Lung microvascular endothelial cell (primary cell): ENCODE results near the gene JADE3. TPM values are rescaled to one million over a fixed set of nuclear protein-coding genes. Genes with fewer than 3 reads are reported as not detected.
"Not testable (repeated sequence)": the region's sequence is repeated elsewhere in the genome, so short reads cannot be mapped to it uniquely, and the experiment has no call there.

Experiments
- DNase-seq, 2 donors: peaks; one replicate each; pipeline versions ENCODE4 v3.0.0 to v3.0.0-alpha.2; 2010; ENCODE audit warnings: low read depth in 2 of 2
- total RNA-seq: library from RNA; depleted of rRNA; stranded (reverse); fragments of >200 nt; gene quantifications from 2 replicates; pipeline ENCODE4 v1.2.1, GENCODE V29; 2014

The JADE3 gene
- total RNA-seq, 1 donor from 2014 or later: 7.1 TPM

DNA sequence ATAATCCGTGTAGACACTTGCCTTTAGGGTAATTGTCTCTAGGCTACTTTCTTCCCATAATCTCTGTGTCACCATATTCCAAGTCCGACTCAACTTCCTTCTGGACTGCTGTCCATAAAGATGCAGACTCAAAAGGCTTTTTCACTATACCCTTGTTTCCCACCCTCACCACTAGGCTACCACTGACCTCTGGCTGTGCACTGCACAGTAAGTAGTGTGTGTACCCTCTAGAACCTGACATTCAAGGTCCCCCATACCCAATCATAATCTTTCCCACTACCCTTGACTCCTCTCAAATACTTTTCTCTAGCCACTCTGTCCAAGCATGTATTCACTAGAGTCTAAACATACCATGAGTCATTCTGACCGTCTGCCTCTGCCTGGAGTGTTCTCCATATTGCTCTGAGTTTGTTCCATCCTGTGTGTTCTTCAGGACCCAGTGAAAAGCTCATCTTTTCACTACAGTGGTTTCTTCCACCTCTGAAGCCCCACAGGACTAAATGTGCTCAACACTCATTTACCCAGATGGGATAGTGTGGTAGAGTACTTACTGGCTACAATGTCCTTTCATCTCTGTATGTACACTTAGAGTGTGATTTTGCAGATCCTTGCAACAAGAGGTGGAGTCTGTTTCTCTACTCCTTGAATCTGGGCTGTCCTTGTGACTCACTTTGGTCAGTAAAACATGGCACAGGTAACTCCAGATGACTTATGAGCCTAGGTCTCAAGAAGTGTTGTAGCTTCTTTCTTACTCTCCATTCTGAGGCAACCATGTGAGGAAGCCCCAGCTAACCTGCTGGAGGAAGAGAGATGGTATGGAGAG, 17.4 kb downstream of the JADE3 start:
- DNase-seq: peak; percentile 9 to 47

DNA sequence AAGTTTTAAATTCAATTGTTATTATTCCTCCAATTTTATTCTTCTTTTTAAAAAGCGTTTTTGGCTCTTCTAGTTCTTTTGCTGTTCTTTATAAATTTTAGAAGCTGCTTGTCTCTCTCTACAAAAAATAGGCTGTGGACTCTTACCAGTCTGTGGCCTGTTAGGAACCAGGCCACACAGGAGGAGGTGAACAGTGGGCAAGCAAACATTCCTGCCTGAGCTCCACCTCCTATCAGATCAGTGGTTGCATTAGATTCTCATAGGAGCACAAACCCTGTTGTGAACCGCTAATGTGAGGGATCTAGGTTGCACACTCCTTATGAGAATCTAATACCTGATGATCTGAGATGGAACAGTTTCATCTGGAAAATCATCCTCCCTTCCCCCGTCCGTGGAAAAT, 23.1 kb downstream of the JADE3 start:
- DNase-seq: no peak

DNA sequence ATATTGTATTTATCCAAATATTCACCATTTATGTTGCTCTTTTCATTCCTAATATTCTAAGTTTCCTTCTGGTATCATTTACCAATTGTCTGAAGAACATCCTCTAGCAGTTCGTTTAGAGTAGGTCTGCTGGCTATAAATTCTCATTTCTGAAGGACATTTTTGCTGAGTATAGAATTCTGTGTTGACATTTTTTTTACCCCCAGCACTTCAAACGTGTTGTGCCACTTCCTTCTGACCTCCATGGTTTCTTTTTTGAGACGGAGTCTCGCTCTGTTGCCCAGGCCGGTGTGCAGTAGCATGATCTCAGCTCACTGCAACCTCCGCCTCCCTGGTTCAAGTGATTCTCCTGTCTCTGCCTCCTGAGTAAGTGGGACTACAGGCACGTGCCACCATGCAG, 26.4 kb downstream of the JADE3 start:
- DNase-seq: no peak

DNA sequence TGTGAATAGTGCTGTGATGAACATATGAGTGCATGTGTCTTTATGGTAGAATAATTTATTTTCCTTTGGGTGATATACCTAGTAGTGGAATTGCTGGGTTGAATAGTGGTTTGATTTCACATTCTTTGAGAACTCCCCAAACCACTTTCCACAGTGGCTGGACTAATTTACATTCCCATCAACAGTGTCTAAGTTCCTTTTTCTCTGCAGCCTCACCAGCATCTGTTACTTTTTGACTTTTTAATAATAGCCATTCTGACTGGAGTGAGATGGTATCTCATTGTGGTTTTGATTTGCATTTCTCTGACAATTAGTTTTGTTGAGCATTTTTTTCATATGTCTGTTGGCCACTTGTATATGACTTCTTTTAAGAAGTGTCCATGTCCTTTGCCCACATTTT, 29.1 kb downstream of the JADE3 start:
- DNase-seq: no peak

DNA sequence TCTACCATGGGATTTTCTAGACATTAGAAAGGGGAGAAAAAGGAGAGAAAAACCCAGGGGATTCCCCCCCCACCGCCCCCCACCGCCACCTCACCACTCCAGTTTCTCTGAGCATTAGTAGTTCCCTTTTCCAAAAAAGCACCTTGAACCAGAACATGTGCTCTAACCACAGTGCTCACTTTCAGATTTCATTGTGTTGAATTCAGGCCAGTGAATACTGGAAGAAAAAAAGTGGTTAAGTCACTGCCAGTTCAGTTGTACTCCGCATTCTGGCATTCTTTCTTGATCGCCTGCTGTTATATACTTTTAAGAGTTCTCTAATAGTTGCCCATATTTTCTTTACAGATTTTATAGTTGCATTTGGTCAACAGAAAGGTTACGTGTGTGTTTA, 40.9 kb downstream of the JADE3 start:
- DNase-seq: no peak

DNA sequence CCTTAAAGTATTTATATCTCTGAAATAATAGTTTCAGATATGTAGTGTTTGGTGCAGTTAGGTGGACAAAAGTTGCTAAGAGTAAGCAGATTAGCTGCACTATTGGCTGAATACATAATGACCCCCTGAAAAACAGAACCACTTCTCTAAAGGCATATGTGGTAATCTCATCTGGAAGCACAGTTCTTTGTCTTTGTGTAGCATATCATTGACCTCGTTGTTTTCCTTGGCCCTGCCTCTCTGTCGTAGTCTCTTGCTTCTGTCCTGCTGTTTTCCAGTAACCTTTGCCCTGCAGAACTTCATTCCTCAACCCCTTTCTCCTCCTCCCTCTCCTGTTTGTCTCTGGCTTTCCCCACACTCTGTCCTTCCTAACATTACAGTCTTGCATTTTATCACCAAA, 41.4 kb downstream of the JADE3 start:
- peak; percentile 7 to 35 for DNase-seq

DNA sequence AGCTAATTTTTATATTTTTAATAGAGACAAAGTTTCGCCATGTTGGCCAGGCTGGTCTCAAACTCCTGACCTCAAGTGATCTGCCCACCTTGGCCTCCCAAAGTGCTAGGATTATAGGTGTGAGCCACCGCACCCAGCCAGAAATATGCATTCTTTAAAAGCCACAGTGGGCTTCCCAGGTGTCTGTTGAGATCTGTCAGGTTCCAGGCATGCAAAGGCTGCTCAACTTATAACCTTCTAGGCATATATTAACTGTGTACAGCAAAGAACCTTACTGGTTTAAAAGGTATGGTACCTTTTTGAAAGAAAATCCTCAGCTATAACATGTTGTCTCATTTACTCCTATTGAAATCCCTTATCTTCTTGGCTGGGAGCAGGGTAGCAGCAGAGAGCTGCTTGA, 42.5 kb downstream of the JADE3 start:
- no peak for DNase-seq

DNA sequence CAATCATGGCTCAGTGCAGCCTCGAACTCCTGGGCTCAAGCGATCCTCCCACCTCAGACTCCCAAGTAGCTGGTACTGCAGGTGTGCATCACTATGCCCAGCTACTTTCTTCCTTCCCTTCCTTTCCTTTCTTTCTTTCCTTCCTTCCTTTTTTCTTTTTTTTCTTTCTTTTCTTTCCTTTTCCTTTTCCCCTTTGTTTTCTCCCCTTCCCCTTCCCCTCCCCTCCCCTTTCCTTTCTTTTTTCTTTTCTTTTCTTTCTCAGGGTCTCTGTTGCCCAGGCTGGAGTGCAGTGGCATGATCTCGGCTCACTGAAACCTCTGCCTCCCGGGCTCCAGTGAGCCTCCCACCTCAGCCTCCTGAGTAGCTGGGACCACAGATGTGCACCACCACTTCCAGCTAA, 44.4 kb downstream of the JADE3 start:
- DNase-seq: not testable (repeated sequence)

DNA sequence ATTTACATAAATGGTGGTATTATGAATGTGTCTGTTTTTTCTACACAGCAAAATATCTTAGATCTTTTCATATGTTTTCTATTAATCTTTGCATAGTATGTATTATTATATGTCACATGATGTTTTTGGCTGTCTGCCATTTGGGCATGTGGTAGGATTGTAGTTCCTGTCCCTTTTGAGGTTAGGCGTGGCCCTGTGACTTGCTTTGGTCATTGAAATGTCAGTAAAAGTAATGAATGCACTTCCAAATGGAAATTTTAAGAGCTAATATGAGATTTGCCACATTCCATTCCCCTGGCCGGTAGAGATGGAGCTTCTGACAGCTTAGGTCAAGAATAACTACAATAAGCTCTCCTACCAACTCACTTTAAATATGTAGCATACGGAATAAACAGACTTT, 45.1 kb downstream of the JADE3 start:
- DNase-seq: peak in 1 of 2 donors; percentile 84

DNA sequence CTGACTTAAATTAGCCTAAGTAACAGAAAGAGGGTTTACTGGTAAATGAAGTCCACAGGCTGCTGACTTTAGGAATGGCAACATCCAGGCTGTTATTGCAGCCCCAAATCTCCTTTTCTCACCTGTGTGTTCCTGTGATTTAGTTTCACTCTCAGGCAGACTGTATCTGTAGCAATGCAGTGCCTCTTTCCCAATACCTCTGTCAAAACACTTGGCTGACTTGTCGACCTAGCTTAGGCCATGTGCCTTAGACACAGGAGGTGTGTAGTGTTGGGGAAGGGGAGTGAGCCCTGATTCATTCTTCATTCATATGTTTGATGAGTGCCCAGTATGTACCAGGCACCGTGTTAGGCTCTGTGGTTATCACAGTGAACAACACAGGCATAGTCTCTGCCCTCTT, 46.9 kb downstream of the JADE3 start:
- no peak for DNase-seq

DNA sequence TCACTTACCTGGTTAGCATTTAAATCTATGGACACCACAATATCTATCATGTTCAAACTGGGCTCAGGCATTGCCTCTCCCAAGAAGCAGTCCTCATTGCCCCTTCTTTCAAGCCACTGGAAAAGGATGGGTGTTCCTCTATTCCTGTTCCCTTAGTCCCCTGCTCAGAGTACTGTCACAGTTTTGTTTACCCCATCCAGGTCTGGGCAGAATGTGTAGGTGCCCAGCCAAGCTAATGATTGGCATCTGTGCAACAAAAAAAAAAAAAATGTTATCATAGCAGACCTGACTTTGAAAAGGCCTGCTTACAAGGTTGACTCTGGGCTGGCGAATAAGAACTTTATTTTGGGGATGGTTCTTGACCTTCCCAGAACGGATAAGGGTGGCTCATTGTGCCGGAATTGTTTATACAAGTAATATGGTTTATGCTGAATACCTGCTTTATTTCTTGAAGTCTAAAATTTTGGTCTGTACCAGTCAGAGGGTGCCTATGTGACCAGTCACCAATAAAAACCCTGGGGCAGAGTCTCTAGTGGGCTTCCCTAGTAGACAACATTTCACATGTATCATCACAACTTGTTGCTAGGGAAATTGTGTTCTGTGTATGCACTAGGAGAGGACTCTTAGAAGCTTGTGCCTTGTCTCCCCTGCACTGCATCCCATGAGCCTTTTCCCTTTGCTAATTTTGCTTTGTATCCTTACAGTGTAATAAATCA, 47.9 kb downstream of the JADE3 start:
- DNase-seq: no peak

DNA sequence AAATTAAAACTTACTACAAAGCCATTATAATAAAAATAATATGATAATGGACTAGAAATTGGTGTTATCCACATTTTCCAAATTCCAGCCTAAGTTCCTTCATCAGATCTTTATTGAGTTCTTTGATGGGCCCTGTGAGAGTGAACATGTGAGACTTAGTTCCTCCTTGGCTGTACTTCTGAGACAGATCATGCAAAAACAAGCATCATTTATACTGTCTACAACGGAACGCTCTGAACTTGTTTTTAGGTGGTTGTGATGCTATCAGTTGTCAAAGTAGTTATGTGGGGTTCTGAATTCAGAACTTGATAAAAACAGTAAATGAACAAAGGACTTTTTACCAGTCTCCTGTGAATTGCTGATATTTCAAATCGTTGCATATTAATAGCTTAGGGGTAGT, 48.9 kb downstream of the JADE3 start:
- no peak for DNase-seq

DNA sequence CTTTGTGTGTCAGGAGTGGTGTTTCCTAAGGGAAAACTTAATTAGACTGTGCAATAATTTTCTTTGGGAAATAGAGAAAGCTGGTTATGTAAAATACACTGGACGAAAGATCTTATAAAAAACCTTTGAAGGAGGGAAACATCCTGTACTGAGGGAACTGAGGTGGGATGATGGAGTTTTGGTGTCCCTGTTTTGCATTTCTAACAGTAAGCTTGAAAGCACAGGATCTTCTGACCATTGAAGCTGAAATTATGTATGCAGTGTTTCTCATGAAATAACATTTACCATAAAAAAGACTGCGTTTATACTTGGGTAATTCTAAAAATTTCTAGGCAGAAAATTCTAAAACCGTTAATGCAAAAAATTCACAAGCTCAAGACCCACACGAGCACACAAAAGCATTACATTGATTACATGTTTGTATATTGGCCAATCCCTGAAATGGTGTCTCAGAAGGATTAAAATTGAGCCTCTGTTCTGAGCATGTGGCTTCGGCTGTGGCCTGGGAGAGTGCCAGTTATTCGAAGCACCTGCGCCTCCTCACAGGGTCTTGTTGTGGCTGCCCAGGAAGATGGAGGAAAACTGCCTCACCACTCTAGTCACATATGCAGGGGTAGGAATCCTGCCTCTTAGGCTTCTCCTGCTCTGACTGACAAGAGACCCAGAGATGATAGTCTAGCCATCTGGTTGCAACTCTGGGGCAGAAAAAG, 49.5 kb downstream of the JADE3 start:
- no peak for DNase-seq

DNA sequence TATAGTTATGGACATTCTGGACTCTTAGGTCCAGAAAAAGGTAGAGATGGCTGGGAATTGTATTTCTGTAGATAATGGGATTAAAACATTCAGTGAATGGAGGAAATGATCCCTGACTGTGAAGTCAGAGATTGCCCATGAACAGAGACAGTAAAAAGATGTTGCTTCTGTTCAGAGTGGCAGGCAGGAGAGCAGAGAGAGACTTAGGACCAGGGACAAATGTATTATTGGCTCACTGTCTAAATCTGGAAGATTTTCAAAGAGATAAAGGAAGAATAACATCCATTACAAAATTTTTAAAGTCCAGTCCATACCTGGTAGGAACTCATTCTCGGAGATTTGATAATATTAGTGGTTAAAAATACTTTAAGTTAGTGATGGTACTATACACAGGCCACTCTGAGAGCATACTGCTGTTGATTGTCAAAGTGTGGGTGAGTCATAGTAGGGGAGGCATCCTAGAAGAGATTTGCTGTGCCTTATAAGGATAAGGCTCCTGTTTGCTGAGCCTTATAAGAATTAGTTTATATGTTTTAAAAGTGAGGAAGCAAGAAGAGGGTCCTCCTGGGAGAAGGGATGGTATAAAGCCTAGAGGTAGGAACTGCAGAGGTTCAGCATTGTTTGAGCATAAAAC, 53.0 kb downstream of the JADE3 start:
- peak in 1 of 2 donors; percentile 44 for DNase-seq

DNA sequence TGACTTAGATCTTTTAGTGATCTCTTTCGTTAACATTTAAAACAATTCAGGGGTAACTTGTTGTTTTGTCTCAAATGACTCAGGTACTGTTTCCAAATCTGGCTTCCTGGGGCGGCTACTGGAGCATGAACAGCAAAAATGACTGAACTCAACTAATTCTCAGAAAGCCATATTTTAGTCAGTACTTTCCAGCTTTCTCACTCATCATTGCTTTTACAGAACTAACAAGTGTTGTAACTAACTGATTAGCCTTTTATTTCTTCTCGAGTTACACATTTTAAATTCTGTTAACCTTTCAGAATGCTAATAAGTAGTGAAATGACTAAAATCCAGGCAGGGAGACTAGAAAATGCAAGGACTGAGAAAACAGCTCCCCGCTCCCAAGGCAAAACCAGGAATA, 55.3 kb downstream of the JADE3 start:
- DNase-seq: no peak

DNA sequence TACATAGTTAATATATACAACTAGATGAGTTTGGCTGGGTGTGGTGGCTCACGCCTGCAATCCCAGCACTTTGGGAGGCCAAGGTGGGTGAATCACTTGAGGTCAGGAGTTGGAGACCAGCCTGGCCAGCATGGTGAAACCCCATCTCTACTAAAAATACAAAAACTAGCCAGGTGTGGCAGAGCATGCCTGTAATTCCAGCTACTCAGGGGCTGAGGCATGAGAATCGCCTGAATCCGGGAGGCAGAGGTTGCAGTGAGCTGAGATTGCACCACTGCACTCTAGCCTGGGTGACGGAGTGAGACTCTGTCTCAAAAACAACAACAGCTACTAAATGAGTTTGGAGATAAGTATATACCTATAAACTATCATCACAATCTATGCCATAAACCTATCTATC, 64.8 kb downstream of the JADE3 start:
- not testable (repeated sequence) for DNase-seq

DNA sequence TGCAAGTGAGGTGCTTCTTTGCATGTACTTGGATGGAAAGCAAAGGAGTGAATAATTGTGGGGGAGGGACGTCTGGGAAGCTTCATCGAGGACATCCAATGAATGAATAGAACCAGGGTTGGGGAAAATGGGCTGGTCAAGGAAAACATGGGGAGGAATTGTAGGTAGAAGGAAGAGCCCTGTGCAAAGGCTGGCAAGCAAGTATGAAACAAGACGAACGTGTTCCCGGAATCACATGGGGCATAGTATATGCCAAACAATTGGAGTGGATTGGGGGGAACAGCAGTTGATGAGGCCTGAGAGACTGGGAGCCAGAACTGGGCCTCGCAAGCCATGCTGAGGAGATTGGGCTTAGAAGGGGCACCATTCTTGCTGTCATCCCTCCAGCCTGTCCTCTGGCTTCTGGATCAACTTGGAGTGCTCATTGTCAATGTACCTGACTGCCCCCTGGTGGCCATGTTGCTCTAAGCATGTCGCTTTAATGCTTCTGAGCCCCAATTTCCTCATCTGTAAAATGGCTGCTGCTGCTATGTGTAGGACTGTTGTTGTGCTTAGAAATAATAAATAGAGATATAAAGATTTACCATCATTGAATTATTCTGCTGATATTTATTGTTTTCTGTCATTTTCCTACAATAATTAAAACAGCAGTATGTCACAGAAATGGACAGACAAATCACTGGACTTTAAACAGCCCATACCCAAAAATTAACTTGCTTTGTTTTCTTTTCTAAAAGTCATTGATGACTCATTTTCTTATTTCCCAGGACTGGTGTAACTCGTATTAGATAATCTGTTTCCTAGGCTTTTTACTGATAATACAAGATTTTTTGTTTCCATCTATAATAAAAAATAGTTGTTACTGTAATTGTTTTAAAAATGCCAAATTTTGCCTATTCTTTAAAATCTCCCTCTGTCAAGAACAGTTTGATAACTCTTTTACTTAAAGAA, 66.4 kb downstream of the JADE3 start:
- peak; percentile 87 to 89 for DNase-seq

DNA sequence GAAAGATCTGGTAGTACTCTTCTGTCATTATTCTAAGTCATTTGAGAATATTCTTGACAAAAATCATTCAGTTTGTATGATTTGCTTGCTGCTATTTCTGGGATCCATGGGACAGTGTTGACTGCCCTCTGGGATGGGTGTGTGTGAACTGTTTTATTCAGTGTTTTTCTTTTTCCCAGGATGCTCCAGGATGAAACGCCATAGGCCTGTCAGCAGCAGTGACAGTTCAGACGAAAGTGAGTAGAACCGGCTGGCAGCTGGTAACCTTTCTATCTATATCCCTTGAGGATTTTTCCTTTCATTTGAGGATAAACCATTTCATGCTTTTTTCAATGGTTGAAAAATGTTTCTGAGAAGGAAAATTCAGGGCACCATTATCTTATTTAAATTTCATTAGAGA, 72.5 kb downstream of the JADE3 start:
- no peak for DNase-seq

DNA sequence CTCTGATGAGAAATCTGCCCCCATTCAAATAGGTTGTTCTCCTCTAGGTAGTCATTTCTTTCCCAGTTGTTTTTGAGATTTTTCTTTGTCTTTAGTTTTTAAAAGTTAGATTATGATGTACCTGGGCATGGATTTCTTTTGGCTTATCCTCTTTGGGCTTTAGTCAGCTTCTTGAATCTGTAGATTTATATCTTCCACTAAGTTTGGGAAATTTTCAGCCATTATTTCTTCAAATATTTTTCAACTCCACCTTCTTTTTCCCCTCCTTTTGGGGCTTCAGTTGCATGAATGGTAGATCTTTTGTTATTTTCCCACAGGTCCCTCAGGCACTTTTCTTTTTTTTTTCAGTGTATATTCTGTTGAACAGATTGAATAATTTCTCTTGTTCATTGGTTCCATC, 77.3 kb downstream of the JADE3 start:
- DNase-seq: no peak

DNA sequence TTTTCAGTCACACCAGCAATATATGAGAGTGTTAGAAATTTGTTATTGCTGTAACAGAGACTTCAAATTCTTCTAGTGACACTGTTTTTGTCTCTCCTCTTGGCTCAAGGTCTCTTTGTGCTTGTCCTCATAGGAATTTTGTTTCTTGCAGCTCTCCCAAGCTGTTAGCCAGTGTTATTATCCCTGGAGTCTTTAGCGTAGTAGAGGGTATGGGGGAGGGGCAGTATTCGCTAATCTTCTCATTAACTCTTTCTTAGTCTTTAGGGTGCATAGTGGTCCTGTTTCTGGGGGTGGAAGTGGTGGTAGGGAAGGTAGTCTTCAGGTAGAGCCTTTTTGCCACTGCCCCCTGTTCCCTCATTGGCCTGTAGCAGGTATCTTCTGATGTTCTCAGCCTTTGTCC, 79.4 kb downstream of the JADE3 start:
- DNase-seq: no peak

DNA sequence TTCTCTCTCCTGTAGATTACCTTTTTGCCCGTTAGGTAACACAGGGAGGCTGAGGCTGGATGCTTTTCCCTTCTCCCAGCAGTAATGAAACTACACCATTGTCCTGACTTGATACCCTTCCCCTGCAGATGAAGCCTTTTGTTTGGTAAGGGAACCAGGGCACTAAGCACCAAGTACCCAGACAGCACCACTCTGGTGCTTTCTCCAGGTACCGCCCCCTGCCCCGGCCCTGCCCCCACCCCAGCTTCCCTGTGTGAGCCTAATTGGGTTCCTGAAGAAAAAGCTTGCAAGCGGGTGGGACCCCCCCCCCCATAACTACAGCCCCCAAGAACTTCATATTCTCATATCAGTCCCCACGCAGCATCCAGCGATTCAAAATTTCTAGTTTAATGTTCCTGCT, 79.8 kb downstream of the JADE3 start:
- DNase-seq: no peak
